IMR-90 (cell line): ENCODE results near the gene OR13C9. TPM values are rescaled to one million over a fixed set of nuclear protein-coding genes. Genes with fewer than 3 reads are reported as not detected.

Experiments used
- ATAC-seq: fragments of 200-7000 bp; cut with Tn5 transposase; 2 replicates; pipeline ENCODE4 v1.9.1; 2020; ENCODE audit warnings: low read depth, mild to moderate bottlenecking, moderate library complexity
- BruUV-seq: library from RNA; stranded (reverse); fragments of 400-500 nt; replicated peaks from 2 replicates; lab custom pipeline; 2021; lab: Mats Ljungman, UMichigan
- CTCF ChIA-PET: fragments of 300-600 bp; formaldehyde crosslinking; extraction: SDS; loops from one replicate; lab custom pipeline; 2021; ENCODE audit warnings: antibody characterized with exemption; lab: Yijun Ruan, JAX
- POLR2A ChIA-PET: fragments of 300-600 bp; sonication (Branson Sonifier 250); formaldehyde crosslinking; loops from one replicate; lab custom pipeline; 2022; ENCODE audit warnings: antibody characterized with exemption; ENCODE audit not compliant: unreplicated experiment; lab: Charles Lee
- DNase-seq: peaks from one replicate; pipeline ENCODE4 v3.0.0; 2013
- H2AFZ ChIP-seq: replicated peaks from 2 replicates; pipeline ENCODE3; 2013; ENCODE audit warnings: low read length, mild to moderate bottlenecking; ENCODE audit not compliant: poor library complexity
- H2AK5ac ChIP-seq: 2 replicates; pipeline ENCODE4 v1.6.1; 2013; ENCODE audit warnings: low read depth, low read length, inconsistent platforms
- H2AK9ac ChIP-seq: replicated peaks from 2 replicates; pipeline ENCODE3; 2013; ENCODE audit warnings: mild to moderate bottlenecking, low read depth, low read length, moderate library complexity; ENCODE audit not compliant: poor library complexity
- H2BK120ac ChIP-seq: 2 replicates; pipeline ENCODE4 v1.6.1; 2013; ENCODE audit warnings: low read depth, low read length, inconsistent platforms
- H2BK15ac ChIP-seq: 3 replicates; pipeline ENCODE4 v1.6.1; 2013; ENCODE audit warnings: low read depth, low read length, inconsistent platforms
- H2BK20ac ChIP-seq: 2 replicates; pipeline ENCODE4 v1.6.1; 2013; ENCODE audit warnings: low read depth, mild to moderate bottlenecking, inconsistent platforms, low read length, moderate library complexity
- H2BK5ac ChIP-seq: 2 replicates; pipeline ENCODE4 v1.6.1; 2013; ENCODE audit warnings: mild to moderate bottlenecking, low read depth, low read length, inconsistent platforms; ENCODE audit not compliant: poor library complexity, severe bottlenecking
- H3K14ac ChIP-seq: replicated peaks from 2 replicates; pipeline ENCODE4 v1.6.1; 2013; ENCODE audit warnings: low read depth, low read length, inconsistent platforms
- H3K18ac ChIP-seq: 2 replicates; pipeline ENCODE4 v1.6.1; 2013; ENCODE audit warnings: low read depth, low read length, control low read depth
- H3K23ac ChIP-seq: 2 replicates; pipeline ENCODE4 v1.6.1; 2013; ENCODE audit warnings: low read depth, low read length, inconsistent platforms
- H3K27ac ChIP-seq: 2 replicates; pipeline ENCODE4 v1.5.1; 2013; ENCODE audit warnings: mild to moderate bottlenecking, control low read depth, low read length; ENCODE audit not compliant: insufficient read depth
- H3K27me3 ChIP-seq: 2 replicates; pipeline ENCODE4 v1.6.1; 2013; ENCODE audit warnings: low read length; ENCODE audit not compliant: control insufficient read depth, insufficient read depth
- H3K36me3 ChIP-seq: 2 replicates; pipeline ENCODE4 v1.6.1; 2013; ENCODE audit warnings: low read length, mixed read lengths; ENCODE audit not compliant: control insufficient read depth, insufficient read depth
- H3K4ac ChIP-seq: 2 replicates; pipeline ENCODE4 v1.6.1; 2013; ENCODE audit warnings: low read depth, low read length, inconsistent platforms
- H3K4me1 ChIP-seq: 2 replicates; pipeline ENCODE4 v1.6.1; 2013; ENCODE audit warnings: low read length, mixed read lengths; ENCODE audit not compliant: control insufficient read depth, insufficient read depth
- H3K4me2 ChIP-seq: 2 replicates; pipeline ENCODE4 v1.6.1; 2013; ENCODE audit warnings: low read depth, mild to moderate bottlenecking, control low read depth, low read length, moderate library complexity
- H3K4me3 ChIP-seq: 2 replicates; pipeline ENCODE4 v1.5.1; 2013; ENCODE audit warnings: low read depth, mild to moderate bottlenecking, control low read depth, low read length, moderate library complexity; ENCODE audit not compliant: insufficient read depth
- H3K56ac ChIP-seq: 2 replicates; pipeline ENCODE4 v1.6.1; 2013; ENCODE audit warnings: low read length, inconsistent platforms; ENCODE audit not compliant: insufficient read depth; ENCODE audit errors: extremely low read depth
- H3K79me1 ChIP-seq, 2 experiments: 2 replicates each; pipeline ENCODE4 v1.6.1; 2013; ENCODE audit warnings: low read length in 2 of 2, inconsistent platforms in 1 of 2, low read depth in 1 of 2
- H3K9ac ChIP-seq: 2 replicates; pipeline ENCODE4 v1.6.1; 2013; ENCODE audit warnings: low read depth, low read length, control low read depth
- H3K9me1 ChIP-seq: 2 replicates; pipeline ENCODE4 v1.6.1; 2013; ENCODE audit warnings: low read length, inconsistent platforms; ENCODE audit not compliant: insufficient read depth
- H3K9me3 ChIP-seq: 2 replicates; pipeline ENCODE4 v1.6.1; 2013; ENCODE audit warnings: low read length; ENCODE audit not compliant: control insufficient read depth, insufficient read depth
- H4K20me1 ChIP-seq: 2 replicates; pipeline ENCODE4 v1.6.1; 2013; ENCODE audit warnings: low read length, inconsistent platforms; ENCODE audit not compliant: insufficient read depth
- H4K5ac ChIP-seq: 2 replicates; pipeline ENCODE4 v1.6.1; 2013; ENCODE audit warnings: mild to moderate bottlenecking, low read depth, low read length, control low read depth
- H4K8ac ChIP-seq, 2 experiments: 2 replicates each; pipeline ENCODE4 v1.6.1; 2013; ENCODE audit warnings: low read depth in 2 of 2, low read length in 2 of 2, control low read depth in 1 of 2, inconsistent platforms in 1 of 2
- H4K91ac ChIP-seq: 2 replicates; pipeline ENCODE4 v1.6.1; 2013; ENCODE audit warnings: low read depth, low read length, inconsistent platforms; ENCODE audit not compliant: insufficient read depth
- BHLHE40 ChIP-seq: fragments of 150-350 bp; IDR thresholded peaks from 2 replicates; pipeline ENCODE4 v1.6.1; 2016; ENCODE audit warnings: mild to moderate bottlenecking, low read depth, low read length
- CEBPB ChIP-seq: IDR thresholded peaks from 2 replicates; pipeline ENCODE4 v1.6.1; 2012; ENCODE audit warnings: low read depth, low read length, improper control_type of control experiment
- CHD1 ChIP-seq: IDR thresholded peaks from 2 replicates; pipeline ENCODE4 v1.6.1; 2012; ENCODE audit warnings: low read depth, low read length, improper control_type of control experiment
- CTCF ChIP-seq: conservative IDR thresholded peaks from 2 replicates; pipeline ENCODE4 v1.5.1; 2012; ENCODE audit warnings: mild to moderate bottlenecking, low read depth, low read length, improper control_type of control experiment
- ELK1 ChIP-seq: fragments of 150-350 bp; IDR thresholded peaks from 2 replicates; pipeline ENCODE4 v1.6.1; 2016; ENCODE audit warnings: low read depth, mild to moderate bottlenecking, low read length, moderate library complexity, borderline replicate concordance
- FOS ChIP-seq: fragments of 150-350 bp; IDR thresholded peaks from 2 replicates; pipeline ENCODE4 v1.6.1; 2016; ENCODE audit warnings: low read depth, low read length
- MAFK ChIP-seq: IDR thresholded peaks from 2 replicates; pipeline ENCODE4 v1.6.1; 2012; ENCODE audit warnings: low read depth, low read length, improper control_type of control experiment
- MAZ ChIP-seq: IDR thresholded peaks from 2 replicates; pipeline ENCODE4 v1.6.1; 2012; ENCODE audit warnings: low read depth, mild to moderate bottlenecking, low read length, improper control_type of control experiment, moderate library complexity, borderline replicate concordance
- MXI1 ChIP-seq: IDR thresholded peaks from 2 replicates; pipeline ENCODE4 v1.6.1; 2012; ENCODE audit warnings: low read depth, mild to moderate bottlenecking, low read length, moderate library complexity, borderline replicate concordance
- NFE2L2 ChIP-seq: fragments of 150-350 bp; IDR thresholded peaks from 2 replicates; pipeline ENCODE4 v1.6.1; 2016; ENCODE audit warnings: low read depth, mild to moderate bottlenecking, low read length
- POLR2A ChIP-seq: IDR thresholded peaks from 2 replicates; pipeline ENCODE4 v1.6.1; 2012; ENCODE audit warnings: mild to moderate bottlenecking, low read depth, low read length
- RAD21 ChIP-seq: IDR thresholded peaks from 2 replicates; pipeline ENCODE4 v1.6.1; 2012; ENCODE audit warnings: low read length, improper control_type of control experiment
- RCOR1 ChIP-seq: IDR thresholded peaks from 2 replicates; pipeline ENCODE4 v1.6.1; 2012; ENCODE audit warnings: mild to moderate bottlenecking, low read length, improper control_type of control experiment; ENCODE audit not compliant: insufficient replicate concordance
- RFX5 ChIP-seq: IDR thresholded peaks from 2 replicates; pipeline ENCODE4 v1.8.0; 2012; ENCODE audit warnings: low read depth, mild to moderate bottlenecking, low read length, moderate library complexity
- SMC3 ChIP-seq: fragments of 150-350 bp; IDR thresholded peaks from 2 replicates; pipeline ENCODE4 v1.6.1; 2016; ENCODE audit warnings: low read depth, mild to moderate bottlenecking, antibody characterized with exemption, low read length, moderate library complexity
- USF2 ChIP-seq: fragments of 150-350 bp; IDR thresholded peaks from 2 replicates; pipeline ENCODE4 v1.6.1; 2017; ENCODE audit warnings: mild to moderate bottlenecking, antibody characterized with exemption, low read length, low read depth
- WGBS, 2 experiments: methylation state at CpG; one replicate each; pipeline versions ENCODE4 v1.1.5 to v1.1.7; 2013; ENCODE audit warnings: missing lambda C conversion rate in 2 of 2; ENCODE audit not compliant: insufficient read length in 1 of 2; ENCODE audit errors: extremely low coverage in 2 of 2; 5-methylcytosine and 5-hydroxymethylcytosine counted together
- dilution Hi-C: fragments of 300-500 bp; cut with HindIII; formaldehyde crosslinking; loops from one replicate; pipeline ENCODE4 v1.14.3; 2018; ENCODE audit warnings: low sequenced_read_pairs; ENCODE audit not compliant: unreplicated experiment
- in situ Hi-C: fragments of 300-500 bp; cut with MboI; formaldehyde crosslinking; loops from 3 replicates; pipeline ENCODE4 v1.14.3; 2019; ENCODE audit warnings: low sequenced_read_pairs, inconsistent platforms, mixed read lengths
- intact Hi-C: fragments of 100-400 bp; cut with micrococcal nuclease; formaldehyde crosslinking; loops from 2 replicates; pipeline ENCODE4 v1.10.0; 2022
- polyA plus RNA-seq, 3 experiments: library from polyadenylated mRNA; depleted of rRNA; stranded (reverse); fragments of >200 nt; gene quantifications; 2 replicates each; pipeline ENCODE4 v1.2.3, GENCODE V29; 2012; ENCODE audit warnings: low replicate concordance in 1 of 3
- total RNA-seq: library from RNA; depleted of rRNA; stranded (reverse); fragments of >200 nt; gene quantifications from 2 replicates; pipeline ENCODE4 v1.2.3, GENCODE V29; 2012

Gene OR13C9
- total and polyA plus RNA-seq, 2 of the 4 experiments (the other 2 are of a cell fraction), result not detected

GRCh38 chr9:104580562-104580961 is 37.4 kb downstream of the OR13C9 start:
- no peak overlapping the region for H2AK5ac ChIP-seq
- H2BK15ac ChIP-seq, result no peak overlapping the region
- H4K91ac ChIP-seq, result no peak overlapping the region
- no peak overlapping the region for H4K5ac ChIP-seq
- no peaks in the 10 kb centered on the region for H3K79me1 ChIP-seq
- H2AFZ ChIP-seq, result no peak overlapping the region
- no peaks in the 10 kb centered on the region for H4K20me1 ChIP-seq
- no peak overlapping the region for H3K4ac ChIP-seq
- in situ Hi-C loops (no loop called here), dilution Hi-C loops (no loop called here), intact Hi-C loops (no loop called here)
- ChIA-PET CTCF (no interaction called here), POLR2A (no interaction called here)
- no TSS peak for BruUV-seq
- no peak overlapping the region for H3K56ac ChIP-seq
- no peaks in the 10 kb centered on the region for H3K4me1 ChIP-seq
- H3K36me3 ChIP-seq, result no peaks in the 10 kb centered on the region
- H3K18ac ChIP-seq, result no peak overlapping the region
- no peak overlapping the region for H3K4me2 ChIP-seq
- no peak overlapping the region for H3K14ac ChIP-seq
- no peak overlapping the region for H3K4me3 ChIP-seq
- WGBS, 2 experiments, result no CpG with 5 or more reads among the region's 1 CpG
- H3K9me1 ChIP-seq, result no peaks in the 10 kb centered on the region
- no peak overlapping the region for H2AK9ac ChIP-seq
- H3K27ac ChIP-seq, result no peak overlapping the region
- no peak for ATAC-seq
- no peaks in the 10 kb centered on the region for H3K27me3 ChIP-seq
- H3K23ac ChIP-seq, result no peak overlapping the region
- no peak overlapping the region for H2BK5ac ChIP-seq
- no peak overlapping the region for H2BK20ac ChIP-seq
- no peak overlapping the region for H3K9ac ChIP-seq
- no peak for DNase-seq
- no peak for TF ChIP-seq MXI1
- no peak for TF ChIP-seq BHLHE40
- no peak for TF ChIP-seq SMC3
- no peak for TF ChIP-seq CTCF
- no peak for TF ChIP-seq FOS
- TF ChIP-seq NFE2L2, result no peak
- TF ChIP-seq MAZ, result no peak
- no peak for TF ChIP-seq USF2
- TF ChIP-seq CHD1, result no peak
- no peak for TF ChIP-seq ELK1
- no peak for TF ChIP-seq RCOR1
- TF ChIP-seq RAD21, result no peak
- TF ChIP-seq POLR2A, result no peak
- no peak for TF ChIP-seq MAFK
- no peak for TF ChIP-seq RFX5
- TF ChIP-seq CEBPB, result no peak
- no peak overlapping the region for H4K8ac ChIP-seq
- H2BK120ac ChIP-seq, result no peak overlapping the region
- H3K9me3 ChIP-seq, result no peaks in the 10 kb centered on the region
